ENCODE measurements around the gene RGL3. TPM values are rescaled to one million over a fixed set of nuclear protein-coding genes. Genes with fewer than 3 reads are reported as not detected.

Gene RGL3
- total RNA-seq, 1 donor from 2014 or later: 0.49 TPM

- H3K27ac Mint-ChIP-seq: no peak overlapping the region
- peaks cover 5% of the 10 kb centered on the region for H3K27me3 Mint-ChIP-seq (ENCODE audit: insufficient read depth, low read depth)
- Histone ChIP-seq H3K79me2 (ENCODE audit: low read depth) (no peaks in the 10 kb centered on the region), H3K9me3 (ENCODE audit: low read depth) (no peaks in the 10 kb centered on the region), H3K36me3 (no peaks in the 10 kb centered on the region), H3K4me3 (no peak overlapping the region), H3K27ac (no peak overlapping the region), H3K9ac (no peak overlapping the region), H3K4me2 (no peak overlapping the region), H3F3A (ENCODE audit: low read depth) (peaks cover 6% of the 10 kb centered on the region), H2AFZ (replicated peaks) (no peak overlapping the region), H3K27me3 (peaks cover 24% of the 10 kb centered on the region), H4K20me1 (ENCODE audit: low read depth) (peaks cover 25% of the 10 kb centered on the region), H3K4me1 (peaks cover 4% of the 10 kb centered on the region)
- no peak for TF ChIP-seq CTCF (IDR thresholded peaks at IDR 0.05)
- no peak for TF ChIP-seq EZH2 (IDR thresholded peaks at IDR 0.05)
- TF ChIP-seq EZH2phosphoT487 (IDR thresholded peaks at IDR 0.05): no peak
- H3K4me1 Mint-ChIP-seq: peaks cover 10% of the 10 kb centered on the region
- H3K36me3 Mint-ChIP-seq: no peaks in the 10 kb centered on the region
- H3K9me3 Mint-ChIP-seq: no peaks in the 10 kb centered on the region
- no peak for DNase-seq (ENCODE audit: low spot score)
- H3K4me3 Mint-ChIP-seq: no peak overlapping the region
Observed at GRCh38 chr19:11363881-11364280, 55.2 kb downstream of the RGL3 start.

- no peak overlapping the region for H3K27ac Mint-ChIP-seq
- Histone ChIP-seq H3K36me3 (no peaks in the 10 kb centered on the region), H3K4me3 (peak overlapping the region; percentile 38), H3K4me2 (peak overlapping the region; percentile 77), H3K79me2 (ENCODE audit: low read depth) (no peaks in the 10 kb centered on the region), H3F3A (ENCODE audit: low read depth) (peaks cover 6% of the 10 kb centered on the region), H4K20me1 (ENCODE audit: low read depth) (peaks cover 25% of the 10 kb centered on the region), H3K9me3 (ENCODE audit: low read depth) (no peaks in the 10 kb centered on the region), H3K27me3 (peaks cover 41% of the 10 kb centered on the region), H2AFZ (replicated peaks) (no peak overlapping the region), H3K4me1 (peaks cover 4% of the 10 kb centered on the region), H3K27ac (no peak overlapping the region), H3K9ac (no peak overlapping the region)
- peaks cover 11% of the 10 kb centered on the region for H3K27me3 Mint-ChIP-seq (ENCODE audit: insufficient read depth, low read depth)
- no peaks in the 10 kb centered on the region for H3K9me3 Mint-ChIP-seq
- H3K4me1 Mint-ChIP-seq: peaks cover 10% of the 10 kb centered on the region
- H3K4me3 Mint-ChIP-seq: peak overlapping the region; percentile 80
- H3K36me3 Mint-ChIP-seq: no peaks in the 10 kb centered on the region
- DNase-seq (ENCODE audit: low spot score): no peak
- TF ChIP-seq CTCF (IDR thresholded peaks at IDR 0.05) (no peak), EZH2 (IDR thresholded peaks at IDR 0.05) (no peak), EZH2phosphoT487 (IDR thresholded peaks at IDR 0.05) (no peak)
Observed at GRCh38 chr19:11361771-11362731, 57.1 kb downstream of the RGL3 start.

GRCh38 chr19:11361037-11361770, 57.9 kb downstream of the RGL3 start:
- H3K27ac Mint-ChIP-seq: no peak overlapping the region
- TF ChIP-seq EZH2phosphoT487 (IDR thresholded peaks at IDR 0.05): no peak
- TF ChIP-seq EZH2 (IDR thresholded peaks at IDR 0.05): no peak
- peak; percentile 33 for TF ChIP-seq CTCF (IDR thresholded peaks at IDR 0.05)
- peaks cover 25% of the 10 kb centered on the region for H4K20me1 ChIP-seq (ENCODE audit: low read depth)
- H3K4me3 ChIP-seq: peak overlapping the region; percentile 38
- H3K27me3 ChIP-seq: peaks cover 49% of the 10 kb centered on the region
- no peaks in the 10 kb centered on the region for H3K36me3 ChIP-seq
- no peak overlapping the region for H3K27ac ChIP-seq
- peaks cover 13% of the 10 kb centered on the region for H3K4me1 Mint-ChIP-seq
- H3K4me2 ChIP-seq: peak overlapping the region; percentile 77
- H3K27me3 Mint-ChIP-seq (ENCODE audit: insufficient read depth, low read depth): peaks cover 16% of the 10 kb centered on the region
- no peaks in the 10 kb centered on the region for H3K9me3 Mint-ChIP-seq
- H3K9me3 ChIP-seq (ENCODE audit: low read depth): no peaks in the 10 kb centered on the region
- DNase-seq (ENCODE audit: low spot score): peak; percentile 97
- H3K4me3 Mint-ChIP-seq: peak overlapping the region; percentile 80
- H3F3A ChIP-seq (ENCODE audit: low read depth): peaks cover 6% of the 10 kb centered on the region
- H3K4me1 ChIP-seq: peaks cover 4% of the 10 kb centered on the region
- H3K36me3 Mint-ChIP-seq: no peaks in the 10 kb centered on the region
- H3K9ac ChIP-seq: no peak overlapping the region
- H2AFZ ChIP-seq (replicated peaks): no peak overlapping the region
- H3K79me2 ChIP-seq (ENCODE audit: low read depth): no peaks in the 10 kb centered on the region
